Measurements from ENCODE around the gene CYP27A1.

Gene CYP27A1

DNA sequence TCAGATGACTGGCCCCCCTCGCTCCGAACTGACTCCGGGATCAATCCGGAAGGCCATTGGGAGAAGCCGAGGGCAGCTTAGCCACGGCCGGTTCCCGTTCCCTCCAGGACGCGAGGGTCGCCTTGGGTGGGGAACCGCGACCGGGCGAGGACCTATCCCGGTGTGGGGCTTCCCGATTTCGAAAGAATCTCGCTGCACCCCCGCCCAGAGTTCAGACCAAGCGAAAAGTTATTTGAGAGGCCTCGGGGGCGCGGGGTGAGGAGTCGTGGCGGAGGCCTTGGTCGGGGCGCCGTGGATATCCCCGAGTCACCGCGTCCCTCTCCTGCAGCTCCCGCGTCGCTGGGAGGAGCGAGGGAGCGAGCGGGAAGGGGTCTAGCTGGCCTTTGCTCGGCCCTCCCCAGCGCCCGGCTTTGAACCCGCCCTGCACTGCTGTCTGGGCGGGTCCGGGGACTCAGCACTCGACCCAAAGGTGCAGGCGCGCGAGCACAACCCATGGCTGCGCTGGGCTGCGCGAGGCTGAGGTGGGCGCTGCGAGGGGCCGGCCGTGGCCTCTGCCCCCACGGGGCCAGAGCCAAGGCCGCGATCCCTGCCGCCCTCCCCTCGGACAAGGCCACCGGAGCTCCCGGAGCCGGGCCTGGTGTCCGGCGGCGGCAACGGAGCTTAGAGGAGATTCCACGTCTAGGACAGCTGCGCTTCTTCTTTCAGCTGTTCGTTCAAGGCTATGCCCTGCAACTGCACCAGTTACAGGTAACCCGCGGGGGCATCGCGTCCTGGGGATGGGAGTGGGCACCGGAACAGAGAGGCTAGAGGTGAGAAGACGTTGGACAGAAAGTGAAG is at the start of gene CYP27A1:
Gene CYP27A1, plus strand, starts transcription at position 457 of the 837 bp plus-strand sequence. Its CDS starts 36 bp downstream, at position 493.
- DNase-seq (ENCODE audit: extremely low spot score), result peak; percentile 32
- POLR2A ChIA-PET, result no interaction called here

DNA sequence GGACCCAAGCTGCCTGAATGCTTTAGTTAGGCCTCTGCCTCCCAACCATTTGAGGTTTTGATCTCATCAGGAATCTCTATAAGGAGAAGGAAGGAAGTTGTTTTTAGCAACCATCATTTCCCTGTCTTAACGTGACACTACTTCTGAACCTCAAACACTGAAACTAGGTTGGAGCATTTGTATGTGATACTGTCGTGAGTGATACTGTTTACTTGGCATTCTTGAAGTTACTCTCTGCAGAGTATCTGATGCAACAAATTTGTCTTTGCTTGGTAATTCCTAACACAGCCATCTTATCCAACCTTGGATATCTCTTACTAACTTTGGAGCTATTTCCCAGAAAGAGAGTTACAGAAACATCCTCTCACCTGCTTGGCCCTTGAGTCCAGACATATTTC is 49.2 kb upstream of the CYP27A1 start:
- POLR2A ChIA-PET, result no interaction called here
- CTCF ChIA-PET, result interaction anchor here (1.1 to 5.2 kb wide), 4 partner anchors 22 to 115 kb away, joined by 3 to 18 read pairs (median 6); partner anchors contain the start of gene TTLL4
- TF ChIP-seq, protein P1, sequence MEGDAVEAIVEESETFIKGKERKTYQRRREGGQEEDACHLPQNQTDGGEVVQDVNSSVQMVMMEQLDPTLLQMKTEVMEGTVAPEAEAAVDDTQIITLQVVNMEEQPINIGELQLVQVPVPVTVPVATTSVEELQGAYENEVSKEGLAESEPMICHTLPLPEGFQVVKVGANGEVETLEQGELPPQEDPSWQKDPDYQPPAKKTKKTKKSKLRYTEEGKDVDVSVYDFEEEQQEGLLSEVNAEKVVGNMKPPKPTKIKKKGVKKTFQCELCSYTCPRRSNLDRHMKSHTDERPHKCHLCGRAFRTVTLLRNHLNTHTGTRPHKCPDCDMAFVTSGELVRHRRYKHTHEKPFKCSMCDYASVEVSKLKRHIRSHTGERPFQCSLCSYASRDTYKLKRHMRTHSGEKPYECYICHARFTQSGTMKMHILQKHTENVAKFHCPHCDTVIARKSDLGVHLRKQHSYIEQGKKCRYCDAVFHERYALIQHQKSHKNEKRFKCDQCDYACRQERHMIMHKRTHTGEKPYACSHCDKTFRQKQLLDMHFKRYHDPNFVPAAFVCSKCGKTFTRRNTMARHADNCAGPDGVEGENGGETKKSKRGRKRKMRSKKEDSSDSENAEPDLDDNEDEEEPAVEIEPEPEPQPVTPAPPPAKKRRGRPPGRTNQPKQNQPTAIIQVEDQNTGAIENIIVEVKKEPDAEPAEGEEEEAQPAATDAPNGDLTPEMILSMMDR (IDR thresholded peaks at IDR 0.05; ENCODE audit: control extremely low read depth, extremely low read depth, low read depth, missing control alignments), result no peak
- no peak for DNase-seq (ENCODE audit: extremely low spot score)

More for the DNA sequence above, at the start of gene CYP27A1:
- CTCF ChIA-PET, result no interaction called here
- TF ChIP-seq, protein P1 (IDR thresholded peaks at IDR 0.05; ENCODE audit: control extremely low read depth, extremely low read depth, low read depth, missing control alignments), result no peak

GRCh38 chr2:218733171-218734021 is 48.6 kb upstream of the CYP27A1 start:
- TF ChIP-seq, protein P1 (IDR thresholded peaks at IDR 0.05; ENCODE audit: control extremely low read depth, extremely low read depth, low read depth, missing control alignments), result no peak
- CTCF ChIA-PET, result interaction anchor here (1.1 to 5.2 kb wide), 4 partner anchors 22 to 114 kb away, joined by 3 to 18 read pairs (median 6); partner anchors contain the start of gene TTLL4
- DNase-seq (ENCODE audit: extremely low spot score), result peak; percentile 42
- POLR2A ChIA-PET, result no interaction called here

DNA sequence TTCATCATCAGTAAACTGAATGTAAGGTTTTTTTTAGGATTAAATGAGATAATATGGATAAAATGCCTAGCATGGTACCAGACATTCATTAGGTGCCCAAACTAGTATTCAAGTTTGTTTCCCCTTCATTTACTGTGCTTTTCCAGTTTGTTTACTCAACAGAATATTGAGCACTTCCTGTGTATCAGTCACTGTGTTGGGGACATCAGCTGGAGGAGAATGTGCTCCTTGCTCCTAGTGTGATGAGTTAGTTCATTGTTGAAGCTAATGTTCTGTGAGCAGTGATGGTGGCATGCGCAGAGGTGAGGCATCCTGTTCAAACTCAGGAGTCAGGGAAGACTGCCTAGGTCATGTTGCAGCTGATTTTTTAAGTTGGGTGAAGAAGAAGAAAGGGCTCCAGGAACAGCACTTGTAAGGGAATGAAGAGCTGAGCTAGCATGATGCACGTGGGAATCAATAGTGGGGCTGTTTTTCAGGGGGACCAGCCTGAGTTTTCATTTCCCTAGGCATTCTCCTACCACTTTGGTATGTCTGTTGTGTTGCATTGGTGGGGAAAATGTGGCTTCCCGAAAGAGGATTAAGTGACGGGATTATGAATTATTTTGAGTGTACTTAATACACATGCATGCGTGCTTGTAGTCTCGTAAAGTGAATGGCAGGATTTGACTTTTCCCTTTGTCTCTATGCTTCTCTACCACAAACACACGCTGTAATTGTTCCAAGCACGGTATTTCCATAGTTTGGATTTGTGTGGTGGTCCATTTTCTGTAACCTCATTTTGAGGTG is 47.6 kb upstream of the CYP27A1 start:
- CTCF ChIA-PET, result interaction anchor here (0.6 to 1.0 kb wide), 3 partner anchors 14 to 113 kb away, joined by 3 read pairs; no protein-coding TSS in a partner anchor
- no peak for DNase-seq (ENCODE audit: extremely low spot score)
- POLR2A ChIA-PET, result no interaction called here
- TF ChIP-seq, protein P1 (IDR thresholded peaks at IDR 0.05; ENCODE audit: control extremely low read depth, extremely low read depth, low read depth, missing control alignments), result no peak

DNA sequence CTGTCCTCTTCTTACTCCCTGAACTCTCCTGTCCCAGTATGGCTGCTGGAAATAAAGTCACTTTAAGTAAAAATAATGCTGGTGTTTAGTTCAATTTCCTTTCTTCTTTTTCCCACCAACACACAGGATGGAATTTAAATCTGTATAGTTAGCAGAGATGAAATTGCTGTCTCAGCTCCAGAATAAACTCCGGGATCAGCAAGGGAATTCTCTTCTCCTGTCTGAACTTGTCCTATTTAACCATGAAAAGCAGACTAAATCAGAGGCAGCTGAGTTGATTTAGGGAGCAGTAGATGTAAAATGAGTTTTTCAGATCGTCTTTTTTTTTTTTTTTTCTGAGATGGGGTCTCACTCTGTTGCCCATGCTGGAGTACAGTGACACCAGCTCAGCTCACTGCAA is 45.4 kb upstream of the CYP27A1 start:
- TF ChIP-seq, protein P1 (IDR thresholded peaks at IDR 0.05; ENCODE audit: control extremely low read depth, extremely low read depth, low read depth, missing control alignments), result no peak
- DNase-seq (ENCODE audit: extremely low spot score), result no peak
- POLR2A ChIA-PET, result no interaction called here
- CTCF ChIA-PET, result interaction anchor here (1.2 to 2.5 kb wide), 3 partner anchors 9 to 111 kb away, joined by 3 to 9 read pairs (median 6); no protein-coding TSS in a partner anchor

Measured in GM10248 (cell line).